WTC11 (cell line): ENCODE data around the gene NTSR1. TPM values are rescaled to one million over a fixed set of nuclear protein-coding genes. Genes with fewer than 3 reads are reported as not detected.

ENCODE experiments used
- ATAC-seq: fragments of 200-7000 bp; cut with Tn5 transposase; 2 replicates; pipeline ENCODE4 v1.10.0; 2021; ENCODE audit warnings: mild to moderate bottlenecking, moderate library complexity
- CTCF ChIA-PET: fragments of 300-600 bp; sonication (Branson Sonifier 250); formaldehyde crosslinking; loops from one replicate; lab custom pipeline; 2021; ENCODE audit warnings: antibody characterized with exemption; lab: Charles Lee
- POLR2A ChIA-PET: fragments of 350-600 bp; sonication (Branson Sonifier 250); formaldehyde crosslinking; loops from one replicate; lab custom pipeline; 2021; ENCODE audit warnings: antibody characterized with exemption; lab: Charles Lee
- DNase-seq: peaks from one replicate; pipeline ENCODE4 v3.0.0; 2021; ENCODE audit warnings: low spot score
- H3K27ac Mint-ChIP-seq: 2 replicates; pipeline ENCODE4 v1.8.0; 2021; ENCODE audit warnings: mixed read lengths
- H3K27me3 Mint-ChIP-seq: 2 replicates; pipeline ENCODE4 v1.8.0; 2021; ENCODE audit warnings: low read depth, mild to moderate bottlenecking, moderate library complexity, mixed read lengths
- H3K36me3 Mint-ChIP-seq: 2 replicates; pipeline ENCODE4 v1.8.0; 2021; ENCODE audit warnings: mixed read lengths
- H3K4me1 Mint-ChIP-seq: 2 replicates; pipeline ENCODE4 v1.8.0; 2022; ENCODE audit warnings: mixed read lengths
- H3K4me3 Mint-ChIP-seq: 2 replicates; pipeline ENCODE4 v1.8.0; 2021; ENCODE audit warnings: mild to moderate bottlenecking, moderate library complexity, mixed read lengths
- H3K9me3 Mint-ChIP-seq: 2 replicates; pipeline ENCODE4 v1.8.0; 2021; ENCODE audit warnings: mixed read lengths
- ATF1 ChIP-seq: sonication (generic); formaldehyde crosslinking; IDR thresholded peaks from 2 replicates; pipeline ENCODE4 v1.8.1; 2023; ENCODE audit warnings: mild to moderate bottlenecking, moderate library complexity, missing genetic modification reagents
- CREM ChIP-seq: sonication (generic); formaldehyde crosslinking; IDR thresholded peaks from 2 replicates; pipeline ENCODE4 v1.8.1; 2022; ENCODE audit warnings: mild to moderate bottlenecking, missing genetic modification reagents, moderate library complexity
- ESRRA ChIP-seq: sonication (generic); formaldehyde crosslinking; IDR thresholded peaks from 2 replicates; pipeline ENCODE4 v1.8.1; 2022; ENCODE audit warnings: mild to moderate bottlenecking, missing genetic modification reagents, borderline replicate concordance
- FOXJ3 ChIP-seq: sonication (generic); formaldehyde crosslinking; IDR thresholded peaks from 2 replicates; pipeline ENCODE4 v1.9.0; 2021; ENCODE audit warnings: missing genetic modification reagents, mild to moderate bottlenecking, borderline replicate concordance
- GABPB1 ChIP-seq: sonication (generic); formaldehyde crosslinking; IDR thresholded peaks from 2 replicates; pipeline ENCODE4 v1.8.1; 2023; ENCODE audit warnings: mild to moderate bottlenecking, missing genetic modification reagents
- HMGXB4 ChIP-seq: sonication (generic); formaldehyde crosslinking; IDR thresholded peaks from 2 replicates; pipeline ENCODE4 v1.8.1; 2023; ENCODE audit warnings: mild to moderate bottlenecking, moderate library complexity, missing genetic modification reagents
- JUN ChIP-seq: sonication (generic); formaldehyde crosslinking; IDR thresholded peaks from 2 replicates; pipeline ENCODE4 v1.8.0; 2023; ENCODE audit warnings: mild to moderate bottlenecking, missing genetic modification reagents
- MLX ChIP-seq: sonication (generic); formaldehyde crosslinking; IDR thresholded peaks from 2 replicates; pipeline ENCODE4 v1.8.1; 2023; ENCODE audit warnings: mild to moderate bottlenecking, missing genetic modification reagents, moderate library complexity
- RELA ChIP-seq: sonication (generic); formaldehyde crosslinking; IDR thresholded peaks from 2 replicates; pipeline ENCODE4 v1.8.1; 2022; ENCODE audit warnings: missing genetic modification reagents, mild to moderate bottlenecking, borderline replicate concordance
- STAT6 ChIP-seq: sonication (generic); formaldehyde crosslinking; conservative IDR thresholded peaks from 2 replicates; pipeline ENCODE4 v1.8.1; 2023; ENCODE audit warnings: mild to moderate bottlenecking, low read depth, missing genetic modification reagents, moderate library complexity
- ZBTB21 ChIP-seq: sonication (generic); formaldehyde crosslinking; IDR thresholded peaks from 2 replicates; pipeline ENCODE4 v1.8.1; 2023; ENCODE audit warnings: mild to moderate bottlenecking, missing genetic modification reagents, borderline replicate concordance
- ZNF219 ChIP-seq: sonication (generic); formaldehyde crosslinking; IDR thresholded peaks from 2 replicates; pipeline ENCODE4 v1.8.0; 2023; ENCODE audit warnings: missing genetic modification reagents, mild to moderate bottlenecking, borderline replicate concordance
- ZNF396 ChIP-seq: fragments of 250-450 bp; sonication (Bioruptor Pico); IDR thresholded peaks from 2 replicates; pipeline ENCODE4 v1.8.0; 2021; ENCODE audit warnings: mild to moderate bottlenecking, moderate library complexity, borderline replicate concordance
- total RNA-seq: library from RNA; stranded (reverse); gene quantifications from 3 replicates; pipeline ENCODE4 v1.2.3, GENCODE V29; 2021
- TF ChIP-seq, protein P1 (sequence below): fragments of 250-450 bp; sonication (Bioruptor Pico); IDR thresholded peaks from 2 replicates; pipeline ENCODE4 v1.9.0; 2021; ENCODE audit warnings: mild to moderate bottlenecking
- TF ChIP-seq, protein P2 (sequence below): sonication (generic); formaldehyde crosslinking; IDR thresholded peaks from 2 replicates; pipeline ENCODE4 v1.8.1; 2023; ENCODE audit warnings: mild to moderate bottlenecking, missing genetic modification reagents, moderate library complexity

The NTSR1 gene
- total RNA-seq, 1 experiment from 2014 or later = 0.63 TPM

GRCh38 chr20:62665153-62665754, 43.4 kb upstream of the NTSR1 start (continued):
- no peak for TF ChIP-seq FOXJ3 (CRISPR knock-in tag)
- no peak for TF ChIP-seq ATF1
- TF ChIP-seq ZBTB21 = no peak
- TF ChIP-seq JUN (CRISPR knock-in tag) = no peak
- TF ChIP-seq MLX (CRISPR knock-in tag) = no peak
- no peak for TF ChIP-seq CREM
- TF ChIP-seq ESRRA (CRISPR knock-in tag) = no peak
- TF ChIP-seq RELA = no peak
- TF ChIP-seq, protein P1, sequence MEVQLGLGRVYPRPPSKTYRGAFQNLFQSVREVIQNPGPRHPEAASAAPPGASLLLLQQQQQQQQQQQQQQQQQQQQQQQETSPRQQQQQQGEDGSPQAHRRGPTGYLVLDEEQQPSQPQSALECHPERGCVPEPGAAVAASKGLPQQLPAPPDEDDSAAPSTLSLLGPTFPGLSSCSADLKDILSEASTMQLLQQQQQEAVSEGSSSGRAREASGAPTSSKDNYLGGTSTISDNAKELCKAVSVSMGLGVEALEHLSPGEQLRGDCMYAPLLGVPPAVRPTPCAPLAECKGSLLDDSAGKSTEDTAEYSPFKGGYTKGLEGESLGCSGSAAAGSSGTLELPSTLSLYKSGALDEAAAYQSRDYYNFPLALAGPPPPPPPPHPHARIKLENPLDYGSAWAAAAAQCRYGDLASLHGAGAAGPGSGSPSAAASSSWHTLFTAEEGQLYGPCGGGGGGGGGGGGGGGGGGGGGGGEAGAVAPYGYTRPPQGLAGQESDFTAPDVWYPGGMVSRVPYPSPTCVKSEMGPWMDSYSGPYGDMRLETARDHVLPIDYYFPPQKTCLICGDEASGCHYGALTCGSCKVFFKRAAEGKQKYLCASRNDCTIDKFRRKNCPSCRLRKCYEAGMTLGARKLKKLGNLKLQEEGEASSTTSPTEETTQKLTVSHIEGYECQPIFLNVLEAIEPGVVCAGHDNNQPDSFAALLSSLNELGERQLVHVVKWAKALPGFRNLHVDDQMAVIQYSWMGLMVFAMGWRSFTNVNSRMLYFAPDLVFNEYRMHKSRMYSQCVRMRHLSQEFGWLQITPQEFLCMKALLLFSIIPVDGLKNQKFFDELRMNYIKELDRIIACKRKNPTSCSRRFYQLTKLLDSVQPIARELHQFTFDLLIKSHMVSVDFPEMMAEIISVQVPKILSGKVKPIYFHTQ (CRISPR knock-in tag) = no peak

DNA sequence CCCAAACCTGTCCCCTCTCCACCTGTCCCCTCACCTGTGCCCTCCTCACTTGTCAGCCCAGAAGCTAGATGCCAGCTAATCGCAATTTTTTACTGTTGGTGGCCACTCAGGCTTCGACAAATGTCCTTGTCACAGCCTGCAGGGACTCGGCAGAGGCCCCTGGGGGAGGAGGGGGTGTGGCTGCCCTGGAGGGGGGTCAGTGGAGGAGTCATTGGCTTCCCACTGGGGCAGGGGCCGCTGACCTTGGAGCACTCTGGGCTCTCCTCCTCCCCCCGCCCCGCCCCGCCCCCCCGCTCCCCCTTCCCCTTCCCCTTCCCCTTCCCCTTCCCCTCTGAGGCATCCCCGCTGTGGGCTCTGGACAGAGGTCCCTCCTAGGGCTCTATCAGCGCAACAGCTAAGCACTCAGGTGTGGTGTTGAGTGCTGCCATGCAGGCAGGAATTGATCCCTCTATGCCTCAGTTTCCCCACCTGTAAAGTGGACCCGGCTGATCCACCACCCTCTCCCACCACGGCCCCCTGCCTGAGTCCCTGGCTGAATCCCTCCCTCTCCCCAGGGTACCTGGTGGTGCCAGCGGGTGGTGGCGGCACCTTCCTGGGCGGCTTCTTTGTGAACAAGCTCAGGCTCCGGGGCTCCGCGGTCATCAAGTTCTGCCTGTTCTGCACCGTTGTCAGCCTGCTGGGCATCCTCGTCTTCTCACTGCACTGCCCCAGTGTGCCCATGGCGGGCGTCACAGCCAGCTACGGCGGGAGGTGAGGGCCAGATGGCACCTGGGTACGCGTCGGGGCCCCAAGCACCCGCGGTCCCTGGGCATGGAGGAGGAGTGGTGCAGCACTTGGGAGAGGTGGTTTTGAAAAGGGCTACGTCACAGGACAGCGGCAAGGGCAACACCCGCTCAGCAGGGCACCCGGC, 42.6 kb upstream of the NTSR1 start:
- POLR2A ChIA-PET = no interaction called here
- no peak for ATAC-seq
- H3K27ac Mint-ChIP-seq = no peak overlapping the region
- no peak overlapping the region for H3K4me3 Mint-ChIP-seq
- H3K4me1 Mint-ChIP-seq = peaks cover 5% of the 10 kb centered on the region
- H3K36me3 Mint-ChIP-seq = no peaks in the 10 kb centered on the region
- no peak for DNase-seq
- TF ChIP-seq STAT6 = no peak
- H3K27me3 Mint-ChIP-seq = no peaks in the 10 kb centered on the region
- H3K9me3 Mint-ChIP-seq = no peaks in the 10 kb centered on the region
- CTCF ChIA-PET = interaction anchor here (0.7 to 3.7 kb wide), 7 partner anchors 23 to 831 kb away, joined by 3 to 19 read pairs (median 3); partner anchors contain the start of genes NTSR1 and SLCO4A1

DNA sequence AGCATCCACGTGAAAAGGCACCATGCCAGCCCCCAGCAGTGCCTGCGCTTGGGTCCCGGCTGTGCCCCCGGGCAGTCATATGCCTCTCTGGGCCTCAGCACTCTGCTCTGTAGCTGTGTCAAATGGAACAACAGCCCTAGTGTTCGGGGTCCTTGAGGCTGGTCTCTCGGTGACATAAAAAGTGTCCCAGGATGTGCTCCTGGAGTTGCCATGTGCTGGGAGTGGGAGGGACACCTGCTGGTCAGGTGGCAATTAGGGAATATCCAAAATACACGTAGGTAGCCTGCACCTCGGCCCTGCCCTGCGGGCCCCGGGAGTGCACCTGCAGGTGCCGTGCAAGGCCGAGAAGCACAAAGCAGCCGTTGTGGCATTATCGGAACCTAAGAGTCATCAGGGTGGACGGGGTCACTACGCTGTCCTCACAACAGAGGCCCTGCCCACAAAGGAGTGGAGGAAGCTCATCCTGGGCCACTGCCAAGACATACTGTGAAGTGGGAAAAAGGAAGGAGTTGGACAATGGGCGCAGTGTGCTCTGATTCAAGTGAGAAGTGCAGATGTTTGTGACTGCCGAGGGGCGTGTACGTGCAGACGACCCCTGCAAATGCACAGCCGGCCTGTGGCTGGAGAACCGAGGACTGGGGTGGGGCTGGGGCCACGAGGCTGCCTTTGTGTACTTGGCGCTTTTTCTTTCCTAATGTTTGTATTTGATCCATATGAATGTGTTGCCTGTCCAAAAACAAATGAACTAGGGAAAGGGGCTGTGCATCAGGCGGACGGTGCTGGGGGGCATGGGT, 41.7 kb upstream of the NTSR1 start:
- H3K27me3 Mint-ChIP-seq = no peaks in the 10 kb centered on the region
- CTCF ChIA-PET = interaction anchor here (0.8 to 3.7 kb wide), 8 partner anchors 12 to 431 kb away, joined by 3 to 19 read pairs (median 3); partner anchors contain the start of gene NTSR1
- H3K36me3 Mint-ChIP-seq = no peaks in the 10 kb centered on the region
- POLR2A ChIA-PET = no interaction called here
- no peak for DNase-seq
- peaks cover 5% of the 10 kb centered on the region for H3K4me1 Mint-ChIP-seq
- H3K27ac Mint-ChIP-seq = no peak overlapping the region; the same call in 1 of the 2 replicates
- no peak overlapping the region for H3K4me3 Mint-ChIP-seq
- no peak for TF ChIP-seq ESRRA (CRISPR knock-in tag)
- no peak for TF ChIP-seq HMGXB4 (CRISPR knock-in tag)
- TF ChIP-seq GABPB1 (CRISPR knock-in tag) = peak; percentile 71
- TF ChIP-seq RELA = no peak
- TF ChIP-seq, protein P2, sequence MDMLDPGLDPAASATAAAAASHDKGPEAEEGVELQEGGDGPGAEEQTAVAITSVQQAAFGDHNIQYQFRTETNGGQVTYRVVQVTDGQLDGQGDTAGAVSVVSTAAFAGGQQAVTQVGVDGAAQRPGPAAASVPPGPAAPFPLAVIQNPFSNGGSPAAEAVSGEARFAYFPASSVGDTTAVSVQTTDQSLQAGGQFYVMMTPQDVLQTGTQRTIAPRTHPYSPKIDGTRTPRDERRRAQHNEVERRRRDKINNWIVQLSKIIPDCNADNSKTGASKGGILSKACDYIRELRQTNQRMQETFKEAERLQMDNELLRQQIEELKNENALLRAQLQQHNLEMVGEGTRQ (CRISPR knock-in tag) = no peak
- no peak for TF ChIP-seq ZNF396
- no peak for TF ChIP-seq ZNF219
- TF ChIP-seq, all 79 proteins: peak for 1
- ATAC-seq = no peak
- no peaks in the 10 kb centered on the region for H3K9me3 Mint-ChIP-seq
